HepG2 (cell line): ENCODE results near the gene CISD3. TPM values are rescaled to one million over a fixed set of nuclear protein-coding genes. Genes with fewer than 3 reads are reported as not detected.

Source experiments
- ATF7 ChIP-seq, 2 experiments: fragments of 450-650 bp in 1 of 2; sonication (generic) in 1 of 2; formaldehyde crosslinking in 1 of 2; IDR thresholded peaks; 2 replicates each; pipeline versions ENCODE4 v1.4.0 to v1.6.1; 2016 to 2020; ENCODE audit warnings: antibody characterized with exemption in 1 of 2, mild to moderate bottlenecking in 1 of 2, missing genetic modification reagents in 1 of 2
- ETV6 ChIP-seq: sonication (generic); formaldehyde crosslinking; conservative IDR thresholded peaks from 2 replicates; pipeline ENCODE4 v1.4.0; 2020; ENCODE audit warnings: missing genetic modification reagents
- GTF3A ChIP-seq: sonication (generic); formaldehyde crosslinking; conservative IDR thresholded peaks from 2 replicates; pipeline ENCODE4 v1.4.0; 2020; ENCODE audit warnings: mild to moderate bottlenecking, missing genetic modification reagents
- IRF2 ChIP-seq: IDR thresholded peaks from 2 replicates; pipeline ENCODE4 v1.6.1; 2018; ENCODE audit warnings: missing genetic modification reagents, missing compliant biosample characterization
- MAFF ChIP-seq: IDR thresholded peaks from 2 replicates; pipeline ENCODE4 v1.6.1; 2011; ENCODE audit warnings: low read depth, low read length, improper control_type of control experiment
- PITX1 ChIP-seq: sonication (generic); formaldehyde crosslinking; IDR thresholded peaks from 2 replicates; pipeline ENCODE4 v1.5.1; 2020; ENCODE audit warnings: mild to moderate bottlenecking, missing genetic modification reagents
- POLR2G ChIP-seq: fragments of 200-400 bp; formaldehyde crosslinking; IDR thresholded peaks from 2 replicates; pipeline ENCODE4 v1.6.1; 2018; ENCODE audit warnings: mild to moderate bottlenecking, low read depth, low read length, moderate library complexity
- SRSF4 ChIP-seq: fragments of 200-400 bp; formaldehyde crosslinking; IDR thresholded peaks from one replicate; pipeline ENCODE4 v1.6.1; 2018; ENCODE audit warnings: mild to moderate bottlenecking, low read depth, low read length, moderate library complexity; ENCODE audit not compliant: poor library complexity, severe bottlenecking
- TGIF2 ChIP-seq: IDR thresholded peaks from 2 replicates; pipeline ENCODE4 v1.6.1; 2016; ENCODE audit warnings: control low read depth, missing compliant biosample characterization
- TRIM24 ChIP-seq: sonication (generic); formaldehyde crosslinking; IDR thresholded peaks from 2 replicates; pipeline ENCODE4 v1.8.0; 2022; ENCODE audit warnings: mild to moderate bottlenecking, missing genetic modification reagents
- ZBTB7B ChIP-seq: sonication (generic); formaldehyde crosslinking; IDR thresholded peaks from 2 replicates; pipeline ENCODE4 v1.4.0; 2020; ENCODE audit warnings: missing genetic modification reagents
- ZEB1 ChIP-seq: IDR thresholded peaks from 2 replicates; pipeline ENCODE4 v1.6.1; 2012; ENCODE audit warnings: mild to moderate bottlenecking, low read depth, inconsistent platforms; ENCODE audit not compliant: insufficient replicate concordance
- ZMYM2 ChIP-seq: sonication (generic); formaldehyde crosslinking; IDR thresholded peaks from 2 replicates; pipeline ENCODE4 v1.8.0; 2022; ENCODE audit warnings: mild to moderate bottlenecking, missing genetic modification reagents
- ZMYM4 ChIP-seq: sonication (generic); formaldehyde crosslinking; IDR thresholded peaks from 2 replicates; pipeline ENCODE4 v1.8.1; 2023; ENCODE audit warnings: mild to moderate bottlenecking, missing genetic modification reagents
- ZNF224 ChIP-seq: sonication (generic); formaldehyde crosslinking; IDR thresholded peaks from 2 replicates; pipeline ENCODE4 v1.5.0; 2020; ENCODE audit warnings: mild to moderate bottlenecking, missing genetic modification reagents
- ZNF503 ChIP-seq: sonication (generic); formaldehyde crosslinking; IDR thresholded peaks from 2 replicates; pipeline ENCODE4 v1.4.0; 2020; ENCODE audit warnings: missing genetic modification reagents
- ZNF546 ChIP-seq: sonication (generic); formaldehyde crosslinking; conservative IDR thresholded peaks from 2 replicates; pipeline ENCODE4 v1.8.1; 2023; ENCODE audit warnings: mild to moderate bottlenecking, missing genetic modification reagents
- ZNF598 ChIP-seq: sonication (generic); formaldehyde crosslinking; IDR thresholded peaks from 2 replicates; pipeline ENCODE4 v1.5.1; 2020; ENCODE audit warnings: mild to moderate bottlenecking, missing genetic modification reagents, borderline replicate concordance
- ZNF792 ChIP-seq: IDR thresholded peaks from 2 replicates; pipeline ENCODE4 v1.6.1; 2016
- ZSCAN12 ChIP-seq: sonication (generic); formaldehyde crosslinking; IDR thresholded peaks from 2 replicates; pipeline ENCODE4 v1.9.0; 2021; ENCODE audit warnings: mild to moderate bottlenecking, missing genetic modification reagents
- polyA plus RNA-seq, 8 experiments: library from polyadenylated mRNA; depleted of rRNA in 3 of 8; stranded (reverse) in 7 of 8; unstranded in 1 of 8; fragments of >200 nt; fragmentation: Illumina TruSeq in 4 of 8; extraction: Trizol in 4 of 8; gene quantifications; 2 replicates each; pipeline versions ENCODE4 v1.2.1 to v1.2.3, GENCODE V29; 2011 to 2016; ENCODE audit warnings: low read depth in 4 of 8, missing spikeins in 1 of 8, mixed read lengths in 1 of 8; ENCODE audit not compliant: insufficient read depth in 1 of 8
- total RNA-seq, 5 experiments: library from RNA; depleted of rRNA; stranded (reverse); fragments of >200 nt; fragmentation: Illumina TruSeq; extraction: Trizol; gene quantifications; 2 replicates each; pipeline ENCODE4 v1.2.3, GENCODE V29; 2016; ENCODE audit warnings: low read depth in 1 of 5
- TF ChIP-seq, protein P1 (sequence below): sonication (generic); IDR thresholded peaks from 2 replicates; pipeline ENCODE4 v1.6.1; 2016; ENCODE audit warnings: low read depth, borderline replicate concordance
- TF ChIP-seq, protein P2 (sequence below): IDR thresholded peaks from 2 replicates; pipeline ENCODE4 v1.6.1; 2016; ENCODE audit warnings: low read depth
- TF ChIP-seq, protein P3 (sequence below): sonication (generic); formaldehyde crosslinking; IDR thresholded peaks from 2 replicates; pipeline ENCODE4 v1.9.0; 2021; ENCODE audit warnings: missing genetic modification reagents, mild to moderate bottlenecking, borderline replicate concordance

Gene CISD3
- total and polyA plus RNA-seq, 2 of the 13 experiments (the other 11 are each of a cell fraction or from before 2014, with no cell fraction given): 30.0 to 34.1 TPM

DNA sequence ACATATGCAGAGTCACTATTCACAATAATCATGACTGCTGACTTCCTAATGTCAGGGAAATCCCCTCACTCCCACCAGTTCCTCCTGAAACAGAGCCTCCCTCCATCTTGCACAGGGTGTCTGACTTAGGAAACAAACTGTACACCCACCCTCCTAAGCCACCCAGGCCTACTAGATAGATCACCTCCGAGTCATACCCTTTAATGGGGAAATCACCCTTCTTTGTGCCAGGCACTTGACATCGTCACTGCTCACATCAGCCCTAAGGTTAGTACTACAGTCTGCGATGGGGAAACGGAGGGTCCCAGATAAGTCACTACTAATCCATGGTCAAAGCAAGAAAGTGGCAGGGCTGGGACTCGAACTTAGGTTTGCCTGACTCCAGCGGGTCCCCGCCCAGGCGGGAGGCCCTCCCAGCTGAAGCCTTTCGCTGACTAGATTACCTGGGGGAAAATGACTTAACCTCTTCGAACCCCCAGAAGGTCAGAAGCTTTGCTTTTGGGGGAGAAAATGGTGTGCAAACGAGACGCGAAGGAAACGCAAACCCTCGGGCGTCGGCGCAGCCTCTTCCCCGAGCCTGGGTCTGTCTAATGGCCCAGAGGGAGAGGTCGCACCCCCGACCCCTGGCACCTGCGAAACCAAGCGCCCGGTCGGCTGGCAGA lies 28.5 kb upstream of the CISD3 start (continued):
- TF ChIP-seq, protein P1, sequence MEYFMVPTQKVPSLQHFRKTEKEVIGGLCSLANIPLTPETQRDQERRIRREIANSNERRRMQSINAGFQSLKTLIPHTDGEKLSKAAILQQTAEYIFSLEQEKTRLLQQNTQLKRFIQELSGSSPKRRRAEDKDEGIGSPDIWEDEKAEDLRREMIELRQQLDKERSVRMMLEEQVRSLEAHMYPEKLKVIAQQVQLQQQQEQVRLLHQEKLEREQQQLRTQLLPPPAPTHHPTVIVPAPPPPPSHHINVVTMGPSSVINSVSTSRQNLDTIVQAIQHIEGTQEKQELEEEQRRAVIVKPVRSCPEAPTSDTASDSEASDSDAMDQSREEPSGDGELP: peak; percentile 57
- TF ChIP-seq ZMYM2 (CRISPR knock-in tag) (0 out of 2 replicates have a peak, but pooled peaks have one; percentile 63), ATF7 (IDR thresholded peaks at IDR 0.05) (no peak), ATF7 (CRISPR knock-in tag; IDR thresholded peaks at IDR 0.05) (peak; percentile 45; the same call in 1 of the 2 replicates), MAFF (0 out of 2 replicates have a peak, but pooled peaks have one; percentile 11), GTF3A (0 out of 2 replicates have a peak, but pooled peaks have one; percentile 15), ZBTB7B (CRISPR knock-in tag) (peak; percentile 38; the same call in 1 of the 2 replicates), ETV6 (CRISPR knock-in tag) (no peak), ZNF792 (CRISPR knock-in tag) (no peak), SRSF4 (no peak), IRF2 (CRISPR knock-in tag) (0 out of 2 replicates have a peak, but pooled peaks have one; percentile 18), ZNF598 (CRISPR knock-in tag) (no peak), ZNF224 (CRISPR knock-in tag) (0 out of 2 replicates have a peak, but pooled peaks have one; percentile 84), ZSCAN12 (peak; percentile 43; the same call in 1 of the 2 replicates), ZNF503 (CRISPR knock-in tag) (peak; percentile 43; the same call in 1 of the 2 replicates), POLR2G (peak; percentile 72), TGIF2 (CRISPR knock-in tag) (peak; percentile 48; the same call in 1 of the 2 replicates), ZNF546 (CRISPR knock-in tag) (0 out of 2 replicates have a peak, but pooled peaks have one; percentile 10), ZMYM4 (CRISPR knock-in tag) (peak; percentile 43; the same call in 1 of the 2 replicates), ZEB1 (peak; percentile 56), TRIM24 (CRISPR knock-in tag) (no peak), PITX1 (CRISPR knock-in tag) (no peak; the same call in 1 of the 2 replicates)
- TF ChIP-seq, protein P2, sequence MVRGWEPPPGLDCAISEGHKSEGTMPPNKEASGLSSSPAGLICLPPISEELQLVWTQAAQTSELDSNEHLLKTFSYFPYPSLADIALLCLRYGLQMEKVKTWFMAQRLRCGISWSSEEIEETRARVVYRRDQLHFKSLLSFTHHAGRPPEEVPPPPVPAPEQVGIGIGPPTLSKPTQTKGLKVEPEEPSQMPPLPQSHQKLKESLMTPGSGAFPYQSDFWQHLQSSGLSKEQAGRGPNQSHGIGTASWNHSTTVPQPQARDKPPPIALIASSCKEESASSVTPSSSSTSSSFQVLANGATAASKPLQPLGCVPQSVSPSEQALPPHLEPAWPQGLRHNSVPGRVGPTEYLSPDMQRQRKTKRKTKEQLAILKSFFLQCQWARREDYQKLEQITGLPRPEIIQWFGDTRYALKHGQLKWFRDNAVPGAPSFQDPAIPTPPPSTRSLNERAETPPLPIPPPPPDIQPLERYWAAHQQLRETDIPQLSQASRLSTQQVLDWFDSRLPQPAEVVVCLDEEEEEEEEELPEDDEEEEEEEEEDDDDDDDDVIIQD (CRISPR knock-in tag): 0 out of 2 replicates have a peak, but pooled peaks have one; percentile 8
- TF ChIP-seq, protein P3, sequence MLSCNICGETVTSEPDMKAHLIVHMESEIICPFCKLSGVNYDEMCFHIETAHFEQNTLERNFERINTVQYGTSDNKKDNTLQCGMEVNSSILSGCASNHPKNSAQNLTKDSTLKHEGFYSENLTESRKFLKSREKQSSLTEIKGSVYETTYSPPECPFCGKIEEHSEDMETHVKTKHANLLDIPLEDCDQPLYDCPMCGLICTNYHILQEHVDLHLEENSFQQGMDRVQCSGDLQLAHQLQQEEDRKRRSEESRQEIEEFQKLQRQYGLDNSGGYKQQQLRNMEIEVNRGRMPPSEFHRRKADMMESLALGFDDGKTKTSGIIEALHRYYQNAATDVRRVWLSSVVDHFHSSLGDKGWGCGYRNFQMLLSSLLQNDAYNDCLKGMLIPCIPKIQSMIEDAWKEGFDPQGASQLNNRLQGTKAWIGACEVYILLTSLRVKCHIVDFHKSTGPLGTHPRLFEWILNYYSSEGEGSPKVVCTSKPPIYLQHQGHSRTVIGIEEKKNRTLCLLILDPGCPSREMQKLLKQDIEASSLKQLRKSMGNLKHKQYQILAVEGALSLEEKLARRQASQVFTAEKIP (CRISPR knock-in tag): 0 out of 2 replicates have a peak, but pooled peaks have one; percentile 26
